Hepatocyte (in vitro differentiated cells): ENCODE measurements around the gene SPEG.

ENCODE experiments used
- EZH2 ChIP-seq: fragments of 200-600 bp; sonication (generic); IDR thresholded peaks from 2 replicates; pipeline ENCODE4 v1.6.1; 2016; ENCODE audit warnings: antibody characterized with exemption, mild to moderate bottlenecking, borderline replicate concordance
- TF ChIP-seq, protein P1 (sequence below): fragments of 200-600 bp; sonication (generic); IDR thresholded peaks from 2 replicates; pipeline ENCODE4 v1.5.1; 2016; ENCODE audit warnings: antibody characterized with exemption, mild to moderate bottlenecking; ENCODE audit not compliant: poor library complexity

DNA sequence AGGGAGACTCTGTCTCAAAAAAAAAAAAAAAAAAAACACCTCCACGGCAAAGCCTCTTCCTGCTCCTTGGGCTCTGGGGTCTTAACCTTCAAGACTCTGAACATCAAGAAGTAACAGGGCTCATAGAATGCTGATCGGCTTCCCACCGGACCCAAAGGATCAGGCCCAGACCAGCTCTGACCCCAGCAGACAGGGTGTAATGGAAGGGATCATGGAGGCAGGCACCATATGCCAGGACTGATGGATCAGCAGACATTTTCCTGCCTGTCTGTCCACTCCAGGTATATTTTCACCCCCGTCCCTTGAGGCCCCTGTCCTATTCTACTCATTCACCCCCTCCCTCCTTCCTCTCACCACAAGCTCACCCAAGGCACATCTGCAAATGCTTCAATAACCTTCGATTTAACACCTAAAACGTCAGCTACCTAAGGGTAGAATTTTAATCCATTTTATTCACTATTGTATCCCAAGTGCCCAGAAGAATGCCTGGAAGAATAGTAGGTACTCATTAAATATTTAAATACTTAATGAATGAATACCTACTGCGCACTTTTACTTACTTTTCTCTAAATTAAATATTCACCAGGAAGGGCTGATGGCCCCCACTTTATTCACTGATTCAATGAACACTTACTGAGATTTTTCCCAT lies 4.6 kb upstream of the SPEG start:
- no peak for TF ChIP-seq EZH2
- TF ChIP-seq, protein P1, sequence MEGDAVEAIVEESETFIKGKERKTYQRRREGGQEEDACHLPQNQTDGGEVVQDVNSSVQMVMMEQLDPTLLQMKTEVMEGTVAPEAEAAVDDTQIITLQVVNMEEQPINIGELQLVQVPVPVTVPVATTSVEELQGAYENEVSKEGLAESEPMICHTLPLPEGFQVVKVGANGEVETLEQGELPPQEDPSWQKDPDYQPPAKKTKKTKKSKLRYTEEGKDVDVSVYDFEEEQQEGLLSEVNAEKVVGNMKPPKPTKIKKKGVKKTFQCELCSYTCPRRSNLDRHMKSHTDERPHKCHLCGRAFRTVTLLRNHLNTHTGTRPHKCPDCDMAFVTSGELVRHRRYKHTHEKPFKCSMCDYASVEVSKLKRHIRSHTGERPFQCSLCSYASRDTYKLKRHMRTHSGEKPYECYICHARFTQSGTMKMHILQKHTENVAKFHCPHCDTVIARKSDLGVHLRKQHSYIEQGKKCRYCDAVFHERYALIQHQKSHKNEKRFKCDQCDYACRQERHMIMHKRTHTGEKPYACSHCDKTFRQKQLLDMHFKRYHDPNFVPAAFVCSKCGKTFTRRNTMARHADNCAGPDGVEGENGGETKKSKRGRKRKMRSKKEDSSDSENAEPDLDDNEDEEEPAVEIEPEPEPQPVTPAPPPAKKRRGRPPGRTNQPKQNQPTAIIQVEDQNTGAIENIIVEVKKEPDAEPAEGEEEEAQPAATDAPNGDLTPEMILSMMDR, result no peak
